Uterus (tissue), 4 donors: ENCODE results near the gene WDPCP. TPM values are rescaled to one million over a fixed set of nuclear protein-coding genes. Genes with fewer than 3 reads are reported as not detected.
"Not testable (repeated sequence)": the region's sequence is repeated elsewhere in the genome, so short reads cannot be mapped to it uniquely, and the experiment has no call there.

Experiments
- DNase-seq, 2 donors: peaks; one replicate each; pipeline ENCODE4 v3.0.0-alpha.2; 2019 to 2020
- H3K27ac ChIP-seq, 2 donors: fragments of 200-600 bp; sonication (generic); 1 replicate in 1 of 2; 2 replicates in 1 of 2; pipeline ENCODE4 v1.5.1; 2016 to 2018
- H3K27me3 ChIP-seq, 2 donors: fragments of 200-600 bp; sonication (generic); one replicate each; pipeline ENCODE4 v1.5.1; 2018 to 2019; ENCODE audit warnings: control low read depth in 1 of 2
- H3K36me3 ChIP-seq, 2 donors: fragments of 200-600 bp; sonication (generic); one replicate each; pipeline ENCODE4 v1.5.1; 2019; ENCODE audit warnings: control low read depth in 1 of 2
- H3K4me1 ChIP-seq, 2 donors: fragments of 200-600 bp; sonication (generic); one replicate each; pipeline ENCODE4 v1.5.1; 2018 to 2019; ENCODE audit warnings: control low read depth in 1 of 2
- H3K4me3 ChIP-seq, 2 donors: fragments of 200-600 bp; sonication (generic); 1 replicate in 1 of 2; 2 replicates in 1 of 2; pipeline ENCODE4 v1.5.1; 2018 to 2019; ENCODE audit warnings: mild to moderate bottlenecking in 1 of 2
- H3K9me3 ChIP-seq, 2 donors: fragments of 200-600 bp; sonication (generic); one replicate each; pipeline ENCODE4 v1.5.1; 2019; ENCODE audit warnings: control low read depth in 1 of 2
- POLR2A ChIP-seq, 2 donors: fragments of 450-650 bp; IDR thresholded peaks; one replicate each; pipeline ENCODE4 v1.6.1; 2016; ENCODE audit warnings: antibody characterized with exemption in 2 of 2, mild to moderate bottlenecking in 1 of 2, moderate library complexity in 1 of 2
- intact Hi-C: fragments of 100-400 bp; cut with DNase I; formaldehyde crosslinking; loops from one replicate; pipeline ENCODE4 v1.15.1; 2023; ENCODE audit warnings: low total_unique reads
- total RNA-seq, 4 donors: library from RNA; depleted of rRNA in 3 of 4; stranded (reverse); fragments of >200 nt in 3 of 4; gene quantifications; one replicate each; pipeline versions ENCODE4 v1.1.0 to v1.2.4, GENCODE V29; 2014 to 2023
- TF ChIP-seq, protein P1 (sequence below), 4 experiments: fragments of 200-600 bp in 2 of 4; fragments of 450-650 bp in 2 of 4; sonication (generic) in 2 of 4; IDR thresholded peaks; one replicate each; pipeline ENCODE4 v1.5.1; 2016 to 2019; ENCODE audit warnings: antibody characterized with exemption in 4 of 4, mild to moderate bottlenecking in 2 of 4, moderate library complexity in 1 of 4
- donor health status: DM: yes; HTN: yes; CAD: no.

Gene WDPCP
- total RNA-seq, 4 donors from 2014 or later: 8.8 to 39.8 (median 29.7) TPM

DNA sequence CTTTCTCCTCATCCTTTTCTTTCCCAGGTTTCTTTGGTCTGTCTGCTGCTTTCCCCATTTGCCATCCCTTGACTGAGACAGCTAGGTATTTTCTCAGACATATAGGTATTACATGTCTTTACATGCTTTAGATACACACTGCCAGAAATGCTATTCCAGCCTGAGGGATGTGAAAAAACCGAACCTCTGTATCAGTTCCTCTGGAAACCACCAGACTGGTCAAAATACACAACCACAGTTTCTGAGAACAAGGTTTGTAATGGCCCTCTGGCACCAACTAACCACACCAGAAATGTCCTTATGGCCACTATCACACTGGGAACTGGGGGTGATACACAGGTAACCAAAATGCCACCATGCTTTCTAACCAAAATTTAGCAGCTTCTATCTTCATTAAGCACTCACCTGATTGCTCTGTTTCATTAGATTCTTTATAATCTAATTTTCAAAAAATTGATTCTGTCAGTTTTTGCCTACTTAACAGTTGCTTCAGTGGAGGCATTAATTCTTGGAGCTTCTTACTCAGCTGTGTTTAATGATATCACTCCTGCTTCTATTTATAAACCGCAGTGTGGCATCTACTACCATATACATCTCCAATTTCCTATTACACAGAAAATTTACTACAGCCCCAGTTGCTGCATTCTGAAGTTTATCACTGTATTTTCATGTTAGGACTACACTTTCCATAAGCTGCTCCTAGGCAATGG is 243.5 kb downstream of the WDPCP start:
- peaks cover 0 to 8% of the 10 kb centered on the region in 2 donors for H3K9me3 ChIP-seq
- TF ChIP-seq, protein P1, sequence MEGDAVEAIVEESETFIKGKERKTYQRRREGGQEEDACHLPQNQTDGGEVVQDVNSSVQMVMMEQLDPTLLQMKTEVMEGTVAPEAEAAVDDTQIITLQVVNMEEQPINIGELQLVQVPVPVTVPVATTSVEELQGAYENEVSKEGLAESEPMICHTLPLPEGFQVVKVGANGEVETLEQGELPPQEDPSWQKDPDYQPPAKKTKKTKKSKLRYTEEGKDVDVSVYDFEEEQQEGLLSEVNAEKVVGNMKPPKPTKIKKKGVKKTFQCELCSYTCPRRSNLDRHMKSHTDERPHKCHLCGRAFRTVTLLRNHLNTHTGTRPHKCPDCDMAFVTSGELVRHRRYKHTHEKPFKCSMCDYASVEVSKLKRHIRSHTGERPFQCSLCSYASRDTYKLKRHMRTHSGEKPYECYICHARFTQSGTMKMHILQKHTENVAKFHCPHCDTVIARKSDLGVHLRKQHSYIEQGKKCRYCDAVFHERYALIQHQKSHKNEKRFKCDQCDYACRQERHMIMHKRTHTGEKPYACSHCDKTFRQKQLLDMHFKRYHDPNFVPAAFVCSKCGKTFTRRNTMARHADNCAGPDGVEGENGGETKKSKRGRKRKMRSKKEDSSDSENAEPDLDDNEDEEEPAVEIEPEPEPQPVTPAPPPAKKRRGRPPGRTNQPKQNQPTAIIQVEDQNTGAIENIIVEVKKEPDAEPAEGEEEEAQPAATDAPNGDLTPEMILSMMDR (IDR thresholded peaks at IDR 0.05): no peak
- no peak for TF ChIP-seq POLR2A (IDR thresholded peaks at IDR 0.05)
- H3K4me1 ChIP-seq: no peaks in the 10 kb centered on the region
- H3K27ac ChIP-seq: no peak overlapping the region
- DNase-seq: no peak
- H3K4me3 ChIP-seq: no peak overlapping the region
- H3K27me3 ChIP-seq: no peaks in the 10 kb centered on the region
- intact Hi-C loops: no loop called here
- H3K36me3 ChIP-seq: no peaks in the 10 kb centered on the region

DNA sequence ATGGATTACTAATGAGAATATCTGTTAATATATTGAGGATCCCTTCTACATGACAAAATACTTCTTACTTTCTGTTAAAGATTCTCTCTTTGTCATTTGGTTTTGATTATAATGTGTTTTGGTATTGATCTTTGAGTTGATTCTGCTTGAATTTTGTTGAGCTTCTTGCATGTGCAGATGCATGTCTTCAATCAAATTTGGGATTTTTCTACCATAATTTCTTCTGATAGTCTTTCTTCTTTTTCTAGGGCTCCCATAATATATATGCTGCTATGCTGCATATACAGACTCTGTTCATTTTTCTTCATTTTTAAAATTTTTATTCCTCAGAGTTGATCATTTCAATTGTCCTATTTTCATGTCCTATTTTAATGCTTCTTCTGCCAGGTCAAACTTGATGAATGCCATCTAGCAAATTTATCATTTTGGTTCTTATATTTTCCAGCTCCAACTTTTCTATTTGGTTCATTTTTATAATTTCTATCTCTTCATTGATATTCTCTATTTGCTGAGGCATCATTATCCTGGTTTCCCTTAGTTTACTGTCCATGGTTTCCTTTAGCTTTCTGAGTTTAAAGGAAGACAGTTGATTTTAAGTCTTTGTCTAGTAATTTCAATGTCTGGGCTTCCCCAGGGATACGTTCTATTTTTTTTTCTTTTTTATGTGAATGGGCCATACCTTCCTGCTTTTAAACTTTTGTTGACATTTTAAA is 244.7 kb downstream of the WDPCP start:
- no peaks in the 10 kb centered on the region for H3K4me1 ChIP-seq
- intact Hi-C loops: no loop called here
- H3K9me3 ChIP-seq: peaks cover 0 to 8% of the 10 kb centered on the region in 2 donors
- no peaks in the 10 kb centered on the region for H3K27me3 ChIP-seq
- H3K4me3 ChIP-seq: no peak overlapping the region
- DNase-seq: no peak
- no peak overlapping the region for H3K27ac ChIP-seq
- TF ChIP-seq, protein P1 (IDR thresholded peaks at IDR 0.05): no peak
- TF ChIP-seq POLR2A (IDR thresholded peaks at IDR 0.05): no peak
- no peaks in the 10 kb centered on the region for H3K36me3 ChIP-seq

DNA sequence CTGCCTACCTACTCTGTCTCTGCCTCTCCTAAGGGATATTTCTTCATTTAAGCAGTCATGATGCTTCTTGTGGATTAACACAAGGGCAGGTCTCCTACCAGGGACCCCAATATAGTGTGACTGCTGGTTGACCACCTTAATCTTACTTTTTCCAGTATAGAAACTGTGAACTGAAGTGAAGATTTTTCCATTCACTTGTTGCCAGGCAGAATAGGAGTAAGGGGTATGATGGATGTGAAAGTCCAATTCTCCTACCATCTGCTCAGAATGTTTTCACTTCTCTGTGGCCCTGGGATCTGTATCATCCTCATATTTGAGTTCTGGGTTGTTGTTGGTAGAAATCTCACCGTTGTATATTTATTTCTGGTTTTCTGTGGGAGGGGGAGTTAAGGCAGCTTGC is 247.8 kb downstream of the WDPCP start:
- TF ChIP-seq, protein P1 (IDR thresholded peaks at IDR 0.05): no peak
- no peak for TF ChIP-seq POLR2A (IDR thresholded peaks at IDR 0.05)
- intact Hi-C loops: no loop called here
- Histone ChIP-seq H3K27ac (no peak overlapping the region), H3K4me3 (no peak overlapping the region), H3K9me3 (peaks cover 0 to 8% of the 10 kb centered on the region in 2 donors), H3K27me3 (no peaks in the 10 kb centered on the region), H3K4me1 (no peaks in the 10 kb centered on the region), H3K36me3 (no peaks in the 10 kb centered on the region)
- DNase-seq: no peak

DNA sequence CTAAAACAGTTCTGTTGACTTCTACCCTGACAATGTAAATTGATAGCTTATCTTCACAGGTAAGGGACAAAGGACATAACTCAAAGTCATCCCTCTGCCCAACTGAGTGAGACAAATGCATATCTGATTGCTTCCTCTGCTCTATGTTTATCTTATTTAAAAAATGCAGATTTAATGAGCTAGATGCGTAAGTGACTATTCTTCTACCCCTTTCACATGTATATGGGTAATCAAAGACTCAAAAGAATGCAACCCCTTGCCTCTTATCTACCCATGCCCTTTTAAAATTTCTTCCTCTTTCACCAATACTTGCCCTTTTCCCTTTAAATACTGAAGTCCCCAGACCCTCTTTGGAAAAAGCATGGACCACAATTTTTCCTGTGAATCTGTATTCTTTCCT is 253.4 kb downstream of the WDPCP start:
- Histone ChIP-seq H3K36me3 (no peaks in the 10 kb centered on the region), H3K9me3 (no peaks in the 10 kb centered on the region), H3K27me3 (no peaks in the 10 kb centered on the region), H3K4me1 (no peaks in the 10 kb centered on the region), H3K4me3 (no peak overlapping the region), H3K27ac (no peak overlapping the region)
- intact Hi-C loops: no loop called here
- DNase-seq: no peak
- TF ChIP-seq, protein P1 (IDR thresholded peaks at IDR 0.05): no peak
- no peak for TF ChIP-seq POLR2A (IDR thresholded peaks at IDR 0.05)

- no peak overlapping the region for H3K27ac ChIP-seq
- no peak overlapping the region for H3K4me3 ChIP-seq
- H3K27me3 ChIP-seq: no peaks in the 10 kb centered on the region
- H3K4me1 ChIP-seq: no peaks in the 10 kb centered on the region
- H3K36me3 ChIP-seq: no peaks in the 10 kb centered on the region
- intact Hi-C loops: no loop called here
- peaks cover 0 to 4% of the 10 kb centered on the region in 2 donors for H3K9me3 ChIP-seq
- no peak for DNase-seq
- TF ChIP-seq POLR2A (IDR thresholded peaks at IDR 0.05): no peak
- TF ChIP-seq, protein P1 (IDR thresholded peaks at IDR 0.05): no peak
These were observed 261.8 kb downstream of the WDPCP start for GRCh38 chr2:63326473-63326872.

DNA sequence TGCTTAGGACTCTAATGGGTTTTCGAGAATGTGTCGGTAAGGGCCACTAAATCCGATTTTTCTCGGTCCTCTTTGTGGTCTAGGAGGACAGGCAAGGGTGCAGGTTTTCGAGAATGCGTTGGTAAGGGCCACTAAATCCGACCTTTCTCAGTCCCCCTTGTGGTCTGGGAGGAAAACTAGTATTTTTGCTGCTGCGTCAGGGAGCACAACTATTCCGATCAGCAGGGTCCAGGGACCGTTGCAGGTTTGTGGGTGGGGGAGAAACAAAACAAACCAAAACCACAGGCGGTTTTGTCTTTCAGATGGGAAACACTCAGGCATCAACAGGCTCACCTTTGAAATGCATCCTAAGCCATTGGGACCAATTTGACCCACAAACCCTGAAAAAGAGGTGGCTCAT is 264.6 kb downstream of the WDPCP start:
- H3K9me3 ChIP-seq, intact Hi-C loops, H3K27me3 ChIP-seq, H3K4me1 ChIP-seq, H3K36me3 ChIP-seq, H3K27ac ChIP-seq, DNase-seq, H3K4me3 ChIP-seq: not testable (repeated sequence)

- H3K36me3 ChIP-seq, DNase-seq, H3K9me3 ChIP-seq, H3K27ac ChIP-seq, H3K27me3 ChIP-seq, intact Hi-C loops, H3K4me3 ChIP-seq, H3K4me1 ChIP-seq: not testable (repeated sequence)
These were observed 266.3 kb downstream of the WDPCP start for GRCh38 chr2:63321973-63322372.
